WTC11 (cell line): ENCODE data around the gene LTK.

Experiments used
- CTCF ChIP-seq: fragments of 200-600 bp; IDR thresholded peaks from 2 replicates; pipeline ENCODE4 v1.8.0; 2022; ENCODE audit warnings: antibody characterized with exemption
- ETV6 ChIP-seq: sonication (generic); formaldehyde crosslinking; IDR thresholded peaks from 2 replicates; pipeline ENCODE4 v1.8.1; 2022; ENCODE audit warnings: mild to moderate bottlenecking, missing genetic modification reagents
- FOXJ3 ChIP-seq: sonication (generic); formaldehyde crosslinking; IDR thresholded peaks from 2 replicates; pipeline ENCODE4 v1.9.0; 2021; ENCODE audit warnings: missing genetic modification reagents, mild to moderate bottlenecking, borderline replicate concordance
- NFE2L1 ChIP-seq: sonication (generic); formaldehyde crosslinking; IDR thresholded peaks from 2 replicates; pipeline ENCODE4 v1.8.1; 2023; ENCODE audit warnings: missing genetic modification reagents
- NFYB ChIP-seq: sonication (generic); formaldehyde crosslinking; conservative IDR thresholded peaks from 2 replicates; pipeline ENCODE4 v1.8.0; 2022; ENCODE audit warnings: low read depth, missing genetic modification reagents
- SMAD4 ChIP-seq: sonication (generic); formaldehyde crosslinking; IDR thresholded peaks from 2 replicates; pipeline ENCODE4 v1.8.0; 2022; ENCODE audit warnings: mild to moderate bottlenecking, missing genetic modification reagents
- SOX15 ChIP-seq: fragments of 250-450 bp; sonication (Bioruptor Pico); IDR thresholded peaks from 2 replicates; pipeline ENCODE4 v1.9.0; 2021; ENCODE audit warnings: mild to moderate bottlenecking
- SP1 ChIP-seq: sonication (generic); formaldehyde crosslinking; conservative IDR thresholded peaks from 2 replicates; pipeline ENCODE4 v1.8.1; 2022; ENCODE audit warnings: missing genetic modification reagents
- TEAD4 ChIP-seq: sonication (generic); formaldehyde crosslinking; IDR thresholded peaks from 2 replicates; pipeline ENCODE4 v1.8.0; 2022; ENCODE audit warnings: mild to moderate bottlenecking, missing genetic modification reagents
- ZNF232 ChIP-seq: sonication (generic); formaldehyde crosslinking; IDR thresholded peaks from 2 replicates; pipeline ENCODE4 v1.8.0; 2022; ENCODE audit warnings: mild to moderate bottlenecking, missing genetic modification reagents
- TF ChIP-seq, protein P1 (sequence below): sonication (generic); formaldehyde crosslinking; IDR thresholded peaks from 2 replicates; pipeline ENCODE4 v1.8.1; 2022; ENCODE audit warnings: low read depth, missing genetic modification reagents, borderline replicate concordance
- TF ChIP-seq, protein P2 (sequence below): sonication (generic); formaldehyde crosslinking; conservative IDR thresholded peaks from 2 replicates; pipeline ENCODE4 v1.8.1; 2022; ENCODE audit warnings: mild to moderate bottlenecking, missing genetic modification reagents

DNA sequence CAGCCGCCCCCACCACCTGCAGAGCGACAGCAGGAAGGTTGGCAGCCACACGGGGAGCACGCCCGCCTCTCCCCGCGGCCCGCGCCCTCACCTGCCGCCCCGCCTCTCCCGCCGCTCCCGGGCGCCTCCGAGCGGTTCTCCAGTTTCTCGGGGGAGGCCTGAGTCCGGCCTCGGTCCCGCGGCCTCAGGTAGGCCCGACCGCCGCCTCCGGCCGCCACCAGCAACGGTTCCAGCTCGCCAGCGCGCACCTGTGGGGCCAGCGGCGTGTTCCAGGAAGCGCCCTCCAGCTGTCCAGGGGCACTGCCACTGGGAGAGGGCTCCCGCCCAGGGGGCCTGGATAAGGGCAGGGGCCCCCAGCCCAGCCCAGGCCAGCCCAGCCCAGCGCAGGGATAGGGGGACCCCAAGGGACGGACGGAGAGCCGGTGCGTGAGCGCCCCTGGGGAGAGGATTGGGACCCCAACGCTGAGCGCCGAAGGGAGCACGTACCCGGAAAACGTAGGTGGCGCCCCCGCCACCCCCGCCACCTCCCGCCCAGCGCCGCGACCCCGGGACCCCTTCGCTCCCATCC, 2.2 kb downstream of the LTK start:
- TF ChIP-seq, protein P1, sequence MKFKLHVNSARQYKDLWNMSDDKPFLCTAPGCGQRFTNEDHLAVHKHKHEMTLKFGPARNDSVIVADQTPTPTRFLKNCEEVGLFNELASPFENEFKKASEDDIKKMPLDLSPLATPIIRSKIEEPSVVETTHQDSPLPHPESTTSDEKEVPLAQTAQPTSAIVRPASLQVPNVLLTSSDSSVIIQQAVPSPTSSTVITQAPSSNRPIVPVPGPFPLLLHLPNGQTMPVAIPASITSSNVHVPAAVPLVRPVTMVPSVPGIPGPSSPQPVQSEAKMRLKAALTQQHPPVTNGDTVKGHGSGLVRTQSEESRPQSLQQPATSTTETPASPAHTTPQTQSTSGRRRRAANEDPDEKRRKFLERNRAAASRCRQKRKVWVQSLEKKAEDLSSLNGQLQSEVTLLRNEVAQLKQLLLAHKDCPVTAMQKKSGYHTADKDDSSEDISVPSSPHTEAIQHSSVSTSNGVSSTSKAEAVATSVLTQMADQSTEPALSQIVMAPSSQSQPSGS (CRISPR knock-in tag) = no peak
- TF ChIP-seq ZNF232 (no peak), CTCF (no peak), NFE2L1 (CRISPR knock-in tag) (no peak), SP1 (0 out of 2 replicates have a peak, but pooled peaks have one; percentile 3), SOX15 (CRISPR knock-in tag) (no peak), ETV6 (CRISPR knock-in tag) (no peak), FOXJ3 (CRISPR knock-in tag) (no peak), SMAD4 (no peak), TEAD4 (CRISPR knock-in tag) (no peak), NFYB (no peak)
- TF ChIP-seq, protein P2, sequence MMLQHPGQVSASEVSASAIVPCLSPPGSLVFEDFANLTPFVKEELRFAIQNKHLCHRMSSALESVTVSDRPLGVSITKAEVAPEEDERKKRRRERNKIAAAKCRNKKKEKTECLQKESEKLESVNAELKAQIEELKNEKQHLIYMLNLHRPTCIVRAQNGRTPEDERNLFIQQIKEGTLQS (CRISPR knock-in tag) = no peak
